Activated CD8-positive, alpha-beta memory T cell treated with anti-CD3 and anti-CD28 coated beads, Interleukin-2, amount 50 U/mL, for 1 hour (primary cell): ENCODE results near the gene DNER.
"Not testable (repeated sequence)": the region's sequence is repeated elsewhere in the genome, so short reads cannot be mapped to it uniquely, and the experiment has no call there.

Source experiments
- DNase-seq: peaks from one replicate; pipeline ENCODE4 v3.0.0-alpha.2; 2020; ENCODE audit errors: extremely low read depth

Gene DNER

GRCh38 chr2:229405796-229406195 is 308.6 kb downstream of the DNER start:
- no peak for DNase-seq

DNA sequence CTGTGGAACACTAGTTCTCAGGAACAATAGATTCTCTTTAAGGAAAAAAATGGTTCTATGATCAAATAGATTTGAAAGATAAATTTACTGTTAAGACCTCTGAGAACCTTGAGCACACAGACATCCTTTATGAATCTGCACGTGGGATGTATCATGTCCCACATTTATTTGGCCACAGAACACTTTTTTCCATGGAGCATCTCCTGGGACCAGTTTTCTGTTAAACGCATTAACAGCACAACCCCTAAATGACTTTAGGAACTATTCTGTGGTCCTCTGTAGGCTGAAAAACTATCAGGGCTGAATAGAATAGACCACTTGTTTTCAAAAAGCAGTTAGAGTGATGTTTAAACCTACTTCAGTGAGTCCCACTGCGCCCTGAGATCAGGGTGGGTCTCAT is 311.1 kb downstream of the DNER start:
- no peak for DNase-seq

DNA sequence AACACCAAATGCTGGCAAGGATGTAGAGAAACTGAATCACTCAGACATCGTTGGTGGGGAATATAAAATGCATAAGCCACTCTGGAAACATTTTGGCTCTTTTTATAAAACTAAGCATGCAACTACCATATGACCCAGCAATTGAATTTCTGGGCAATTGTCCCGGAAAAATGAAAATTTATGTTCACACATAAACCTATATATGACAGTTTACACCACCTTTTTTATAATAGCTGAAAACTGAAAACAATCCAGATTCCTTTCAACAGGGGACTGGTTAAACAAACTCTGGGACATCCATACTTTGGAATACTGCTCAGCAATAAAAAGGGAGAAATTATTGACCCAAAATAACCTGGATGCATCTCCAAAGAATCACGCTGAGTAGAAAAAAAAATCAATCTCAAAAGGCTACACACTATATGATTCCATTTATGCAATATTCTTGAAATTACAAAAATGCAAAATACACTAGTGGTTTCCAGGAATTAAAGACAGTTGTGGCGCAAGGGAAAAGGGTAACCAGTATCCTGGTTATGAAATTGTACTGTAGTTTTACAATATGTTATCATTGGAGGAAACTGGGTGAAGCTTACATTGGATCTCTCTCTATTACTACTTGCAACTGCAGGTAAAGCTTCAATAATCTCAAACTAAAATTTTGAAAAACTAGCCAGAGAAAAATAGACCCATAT is 313.0 kb downstream of the DNER start:
- no peak for DNase-seq

DNA sequence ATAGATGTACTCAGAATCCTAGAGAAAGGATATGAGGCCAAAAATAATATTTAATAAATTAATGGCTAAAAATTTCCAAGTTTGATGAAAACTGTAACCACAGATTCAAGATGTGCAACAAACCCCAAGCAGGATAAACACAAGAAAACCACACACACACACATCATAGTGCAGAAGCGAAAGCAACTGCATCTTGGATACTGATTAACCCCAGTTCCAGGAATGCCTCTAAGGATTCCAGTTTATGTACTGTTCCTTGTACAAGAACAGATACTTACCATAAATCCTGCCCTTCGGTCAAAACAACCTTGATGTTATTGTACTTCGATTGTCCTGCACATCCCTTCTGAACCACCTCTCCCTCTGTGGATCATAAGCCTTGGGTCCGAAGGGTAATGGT is 320.4 kb downstream of the DNER start:
- no peak for DNase-seq

- no peak for DNase-seq
These were observed 322.2 kb downstream of the DNER start for GRCh38 chr2:229392196-229392595.

DNA sequence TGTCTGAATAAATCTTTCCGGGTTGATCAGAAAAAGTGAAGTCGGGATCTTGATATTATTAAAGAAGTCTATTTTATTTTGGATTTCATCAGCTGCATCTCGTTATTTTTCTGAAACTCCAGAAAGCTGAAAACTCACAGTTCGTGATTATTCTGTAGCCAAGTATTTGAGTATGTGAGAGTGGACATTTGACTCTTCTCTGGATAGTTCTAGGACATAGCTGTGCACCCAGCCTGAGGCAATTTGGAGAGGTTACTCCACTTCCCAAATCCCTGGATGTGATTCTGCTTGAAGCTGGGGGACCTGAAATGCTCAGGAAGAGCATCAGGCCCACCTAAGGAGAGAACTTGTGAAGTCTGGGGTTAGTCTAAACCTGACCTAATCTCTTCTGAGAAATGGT is 325.6 kb downstream of the DNER start:
- DNase-seq, result no peak

GRCh38 chr2:229387866-229388265 is 326.5 kb downstream of the DNER start:
- DNase-seq, result no peak

DNA sequence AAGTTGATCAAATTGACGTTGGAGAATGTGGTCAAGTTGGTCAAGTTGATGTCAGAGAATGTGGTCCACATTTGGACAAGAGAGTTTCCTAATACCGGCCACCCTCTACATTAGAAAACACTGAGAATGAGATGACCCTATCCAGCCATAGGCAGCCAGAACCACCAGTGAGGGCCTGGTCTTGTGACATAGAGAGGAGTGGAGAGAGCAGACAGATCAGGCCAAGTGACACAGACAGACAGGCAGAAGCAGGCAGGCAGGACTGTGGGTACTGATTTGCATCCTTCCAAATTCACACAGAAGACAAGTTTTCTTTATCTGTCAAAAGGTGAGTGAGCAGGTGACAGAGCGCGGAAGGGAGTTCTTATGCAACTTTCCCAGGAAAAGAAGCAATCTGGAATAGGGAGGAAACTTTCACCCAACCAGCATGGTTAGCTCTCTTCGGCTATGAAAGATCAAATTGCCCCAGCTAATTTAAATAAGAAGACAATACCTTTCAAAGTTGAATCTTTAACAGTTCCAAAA is 334.2 kb downstream of the DNER start:
- no peak for DNase-seq

DNA sequence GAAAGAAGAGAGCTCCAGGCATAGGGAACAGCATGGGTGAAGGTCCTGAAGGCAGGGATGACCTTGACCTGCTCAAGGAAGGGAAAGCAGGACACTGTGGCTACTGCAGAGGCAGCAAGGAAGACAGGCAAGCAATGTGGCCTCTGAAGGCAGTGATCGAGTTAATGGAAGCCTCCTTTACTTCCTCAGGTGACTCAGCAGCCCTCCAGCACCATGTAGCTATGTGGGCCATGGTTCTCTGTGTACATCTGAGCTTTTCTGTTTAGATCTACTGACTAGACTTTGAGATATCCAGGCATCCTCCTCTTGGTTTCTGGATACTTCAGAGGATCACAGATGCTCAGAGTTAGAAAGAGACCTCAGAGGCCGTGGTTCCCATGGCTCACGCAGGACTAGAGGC is 336.0 kb downstream of the DNER start:
- DNase-seq, result no peak

- DNase-seq, result no peak
These were observed 337.5 kb downstream of the DNER start for GRCh38 chr2:229376866-229377265.

GRCh38 chr2:229375251-229375650 is 339.1 kb downstream of the DNER start:
- no peak for DNase-seq

GRCh38 chr2:229373311-229373710 is 341.0 kb downstream of the DNER start:
- DNase-seq, result not testable (repeated sequence)

DNA sequence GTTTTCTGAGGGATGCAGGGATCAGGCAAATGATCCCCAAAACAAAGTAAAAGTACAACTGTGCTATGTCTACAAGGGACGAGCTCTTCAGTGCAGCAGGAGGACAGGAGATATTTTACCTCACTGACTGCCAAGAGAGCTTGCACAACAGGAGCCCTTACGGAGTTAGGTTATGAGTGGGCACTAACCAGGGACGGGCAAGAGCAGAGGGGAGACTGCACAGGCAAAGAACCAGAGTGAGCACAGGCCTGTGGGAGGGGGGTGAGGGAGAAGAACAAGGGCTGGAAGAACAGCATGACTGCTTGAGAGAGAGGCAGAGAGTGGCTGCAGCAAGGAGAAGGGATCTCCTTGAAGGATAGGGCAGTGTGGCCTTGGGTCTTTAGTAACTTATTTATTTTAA is 342.1 kb downstream of the DNER start:
- DNase-seq, result no peak

- no peak for DNase-seq
These were observed 343.3 kb downstream of the DNER start for GRCh38 chr2:229371086-229371485.

- DNase-seq, result no peak
These were observed 343.8 kb downstream of the DNER start for GRCh38 chr2:229370509-229370908.

DNA sequence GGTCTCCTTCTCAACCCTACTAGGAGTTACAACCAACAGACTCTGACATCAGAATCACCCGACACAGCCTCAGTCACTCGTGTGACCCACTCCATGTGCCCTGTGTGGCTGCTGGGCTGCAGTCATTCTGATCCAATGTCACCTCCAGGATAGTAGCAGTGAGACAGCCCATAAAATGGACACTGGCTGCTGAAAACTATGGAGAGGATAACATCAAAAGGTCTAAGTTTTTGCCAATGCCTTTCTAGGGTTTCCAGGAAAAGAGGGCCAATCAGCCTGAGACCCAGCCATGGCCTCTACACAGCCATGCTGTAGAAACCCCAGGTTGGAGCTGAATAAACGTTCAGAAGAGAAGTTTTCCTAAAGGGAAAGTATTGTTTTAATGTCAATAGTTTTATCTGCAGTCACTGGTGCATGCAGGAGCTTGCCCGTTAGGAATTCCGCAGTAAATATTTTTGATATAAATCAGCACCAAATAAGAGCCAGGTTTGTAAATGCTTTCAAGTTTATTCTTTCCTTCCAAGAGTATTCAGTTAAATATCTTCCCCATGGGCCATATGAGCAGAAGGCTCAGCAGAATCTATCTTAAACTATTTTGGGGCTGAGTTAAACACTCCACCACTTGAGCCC is 351.1 kb downstream of the DNER start:
- no peak for DNase-seq

GRCh38 chr2:229350883-229351282 is 363.5 kb downstream of the DNER start:
- no peak for DNase-seq

GRCh38 chr2:229350117-229350805 is 364.1 kb downstream of the DNER start:
- no peak for DNase-seq

DNA sequence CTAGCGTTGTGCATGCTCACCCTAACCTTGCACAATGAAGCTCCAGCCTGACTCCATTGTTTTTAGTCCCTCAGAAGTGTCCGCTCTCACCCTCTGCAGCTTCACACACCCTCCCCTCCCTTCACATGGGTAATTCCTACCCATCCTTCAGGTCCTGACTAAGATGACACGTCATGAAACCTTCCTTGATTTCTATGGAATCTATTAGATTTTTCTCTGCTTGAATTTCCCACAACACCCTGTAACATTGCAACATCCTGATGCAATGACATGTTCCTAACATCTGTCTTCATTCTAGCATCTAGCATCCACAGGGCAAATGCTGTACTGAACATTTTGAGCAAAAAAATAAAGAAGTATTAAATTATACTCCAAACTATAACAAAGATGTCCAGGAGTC is 366.2 kb downstream of the DNER start:
- DNase-seq, result no peak

GRCh38 chr2:229346816-229347540 is 367.4 kb downstream of the DNER start:
- DNase-seq, result no peak

DNA sequence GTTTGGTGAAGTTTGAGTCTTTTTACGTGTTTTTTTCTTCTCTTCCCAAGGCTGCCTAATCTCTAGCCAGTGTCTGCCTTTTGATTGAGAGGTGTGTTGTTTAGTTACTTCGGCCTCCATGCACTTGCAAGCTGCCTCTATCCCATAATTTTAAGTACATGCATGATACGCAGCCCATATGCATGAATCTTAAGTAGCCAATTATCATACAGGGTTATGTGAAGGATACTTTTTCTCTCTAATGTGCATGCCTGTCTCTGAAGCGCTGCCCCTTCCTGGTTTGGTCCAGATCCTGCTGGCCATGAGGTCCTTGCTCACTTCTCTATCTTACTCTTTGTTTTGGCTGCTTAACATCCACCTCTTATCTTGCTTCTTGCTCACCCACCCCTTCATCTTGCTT is 369.4 kb downstream of the DNER start:
- no peak for DNase-seq

DNA sequence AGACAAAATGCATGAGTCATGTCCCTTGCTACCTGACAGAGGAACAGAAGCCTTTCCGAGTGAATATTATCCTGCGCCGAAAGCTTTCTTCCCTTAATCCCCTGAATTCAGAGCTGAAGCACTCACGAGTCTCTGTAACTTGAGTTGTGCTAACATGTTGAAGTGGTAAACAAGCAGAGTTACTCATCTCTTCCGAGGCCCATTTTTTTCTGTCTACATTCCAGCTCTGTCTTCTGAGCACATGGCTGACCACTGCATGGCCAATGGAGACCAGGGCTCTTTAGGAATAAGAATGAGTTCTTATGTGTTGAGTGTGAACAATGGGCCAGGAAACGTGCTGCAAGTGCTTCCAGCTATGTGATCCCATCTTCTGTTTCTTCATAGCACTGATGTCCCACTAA is 370.2 kb downstream of the DNER start:
- DNase-seq, result no peak
